T-helper 1 cell treated with Interleukin-12 subunit alpha and Interleukin-12 subunit beta and Interleukin-4 antibody, amounts not matched to agents 30 μg/mL and 1 μg/mL, for 36 hours (primary cell): ENCODE data around the gene TMEM239.
A peak's percentile ranks its signal among the peaks of the same experiment; 100 is the strongest.
"Not testable (repeated sequence)": the region's sequence is repeated elsewhere in the genome, so short reads cannot be mapped to it uniquely, and the experiment has no call there.

Experiments
- H3K27ac Mint-ChIP-seq: one replicate; pipeline ENCODE4 v1.8.0; 2021; ENCODE audit warnings: mild to moderate bottlenecking, mixed read lengths
- H3K27me3 Mint-ChIP-seq: one replicate; pipeline ENCODE4 v1.8.0; 2021; ENCODE audit warnings: low read depth, mixed read lengths
- H3K36me3 Mint-ChIP-seq: one replicate; pipeline ENCODE4 v1.8.0; 2021; ENCODE audit warnings: low read depth, mixed read lengths
- H3K4me1 Mint-ChIP-seq: one replicate; pipeline ENCODE4 v1.8.0; 2021; ENCODE audit warnings: low read depth, mixed read lengths
- H3K4me3 Mint-ChIP-seq: one replicate; pipeline ENCODE4 v1.8.0; 2021; ENCODE audit warnings: mild to moderate bottlenecking, moderate library complexity, mixed read lengths
- H3K9me3 Mint-ChIP-seq: one replicate; pipeline ENCODE4 v1.8.0; 2021; ENCODE audit warnings: mixed read lengths

TMEM239 gene

GRCh38 chr20:2807019-2807418 lies 9.1 kb upstream of the TMEM239 start:
- Mint-ChIP-seq H3K36me3 (no peaks in the 10 kb centered on the region), H3K27me3 (peaks cover 72% of the 10 kb centered on the region), H3K4me3 (no peak overlapping the region), H3K27ac (no peak overlapping the region), H3K4me1 (peaks cover 4% of the 10 kb centered on the region), H3K9me3 (peaks cover 9% of the 10 kb centered on the region)

DNA sequence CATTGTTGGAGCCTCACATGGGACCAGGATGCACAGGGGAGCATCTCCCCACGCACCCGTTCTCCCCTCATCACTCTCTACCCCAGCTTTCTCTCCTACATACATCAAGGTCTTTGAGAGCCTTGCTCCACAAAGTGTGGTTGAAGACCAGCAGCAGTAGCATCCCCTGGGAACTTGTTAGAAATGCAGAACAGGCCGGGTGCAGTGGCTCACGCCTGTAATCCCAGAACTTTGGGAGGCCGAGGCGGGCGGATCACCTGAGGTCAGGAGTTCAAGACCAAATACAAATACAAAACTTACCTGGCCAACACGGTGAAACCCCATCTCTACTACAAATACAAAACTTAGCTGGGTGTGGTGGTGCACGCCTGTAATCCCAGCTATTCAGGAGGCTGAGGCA lies 8.2 kb upstream of the TMEM239 start:
- peaks cover 15% of the 10 kb centered on the region for H3K9me3 Mint-ChIP-seq
- H3K36me3 Mint-ChIP-seq, H3K4me1 Mint-ChIP-seq, H3K4me3 Mint-ChIP-seq, H3K27ac Mint-ChIP-seq: not testable (repeated sequence)
- peaks cover 71% of the 10 kb centered on the region for H3K27me3 Mint-ChIP-seq

GRCh38 chr20:2809690-2810089 lies 6.5 kb upstream of the TMEM239 start:
- peaks cover 7% of the 10 kb centered on the region for H3K4me1 Mint-ChIP-seq
- H3K36me3 Mint-ChIP-seq: no peaks in the 10 kb centered on the region
- H3K4me3 Mint-ChIP-seq: no peak overlapping the region
- H3K27me3 Mint-ChIP-seq: peaks cover 69% of the 10 kb centered on the region
- peaks cover 20% of the 10 kb centered on the region for H3K9me3 Mint-ChIP-seq
- no peak overlapping the region for H3K27ac Mint-ChIP-seq

DNA sequence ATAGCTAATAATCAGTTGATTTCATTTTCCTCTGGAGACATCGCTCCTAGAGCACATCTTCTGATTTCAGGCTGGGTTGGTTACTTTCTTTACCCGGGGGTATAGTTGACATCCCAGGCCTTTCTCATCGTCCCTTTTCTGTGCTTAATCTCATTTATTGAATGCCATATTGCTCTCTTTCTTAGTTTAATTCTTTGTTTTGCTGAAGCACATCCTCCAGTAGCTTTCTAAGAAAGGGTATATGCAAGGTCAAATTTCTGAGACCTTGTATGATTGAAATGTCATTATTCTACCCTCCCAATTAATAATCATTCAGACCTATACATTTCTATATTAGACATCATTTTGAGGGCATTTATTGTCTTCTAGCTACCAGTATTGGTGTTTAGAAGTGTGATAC lies 4.0 kb upstream of the TMEM239 start:
- Mint-ChIP-seq H3K36me3 (no peaks in the 10 kb centered on the region), H3K9me3 (peaks cover 20% of the 10 kb centered on the region), H3K4me3 (no peak overlapping the region), H3K27ac (no peak overlapping the region), H3K4me1 (peaks cover 8% of the 10 kb centered on the region), H3K27me3 (peaks cover 57% of the 10 kb centered on the region)

GRCh38 chr20:2814076-2814475 lies 2.1 kb upstream of the TMEM239 start:
- Mint-ChIP-seq H3K9me3 (peaks cover 20% of the 10 kb centered on the region), H3K4me1 (peaks cover 4% of the 10 kb centered on the region), H3K36me3 (no peaks in the 10 kb centered on the region), H3K27ac (no peak overlapping the region), H3K27me3 (peaks cover 63% of the 10 kb centered on the region), H3K4me3 (no peak overlapping the region)

DNA sequence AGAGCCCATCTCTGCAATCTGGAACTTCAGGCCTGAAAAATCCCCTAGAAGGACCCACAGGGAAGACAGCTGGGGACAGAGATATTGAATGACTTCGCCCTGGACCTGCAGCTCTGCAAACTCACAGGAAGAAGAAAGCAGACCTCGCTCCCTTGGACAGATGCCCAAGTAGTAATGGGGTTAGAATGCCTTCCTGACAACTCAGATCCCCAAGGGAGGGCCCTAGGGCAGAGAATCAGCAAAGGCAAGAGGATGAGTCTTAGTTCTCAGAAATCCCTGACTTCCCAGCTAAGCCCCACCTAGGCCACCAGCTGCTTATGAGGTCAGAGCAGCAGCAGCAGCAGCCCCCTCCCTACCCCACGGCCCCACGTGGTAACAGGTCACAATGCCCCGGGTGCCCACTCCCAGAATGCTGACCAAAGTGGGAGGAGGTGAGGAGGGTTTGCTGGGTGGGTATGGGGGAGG lies 1.5 kb upstream of the TMEM239 start, which contains the start of gene C20orf141:
Gene C20orf141, plus strand, starts transcription at position 401 of the 465 bp plus-strand sequence. CDS start 198 bp downstream, outside the sequence.
- peaks cover 20% of the 10 kb centered on the region for H3K9me3 Mint-ChIP-seq
- H3K4me1 Mint-ChIP-seq: peaks cover 4% of the 10 kb centered on the region
- peaks cover 63% of the 10 kb centered on the region for H3K27me3 Mint-ChIP-seq
- no peaks in the 10 kb centered on the region for H3K36me3 Mint-ChIP-seq
- no peak within 1 kb of the TSS for H3K4me3 Mint-ChIP-seq
- H3K27ac Mint-ChIP-seq: no peak within 1 kb of the TSS

DNA sequence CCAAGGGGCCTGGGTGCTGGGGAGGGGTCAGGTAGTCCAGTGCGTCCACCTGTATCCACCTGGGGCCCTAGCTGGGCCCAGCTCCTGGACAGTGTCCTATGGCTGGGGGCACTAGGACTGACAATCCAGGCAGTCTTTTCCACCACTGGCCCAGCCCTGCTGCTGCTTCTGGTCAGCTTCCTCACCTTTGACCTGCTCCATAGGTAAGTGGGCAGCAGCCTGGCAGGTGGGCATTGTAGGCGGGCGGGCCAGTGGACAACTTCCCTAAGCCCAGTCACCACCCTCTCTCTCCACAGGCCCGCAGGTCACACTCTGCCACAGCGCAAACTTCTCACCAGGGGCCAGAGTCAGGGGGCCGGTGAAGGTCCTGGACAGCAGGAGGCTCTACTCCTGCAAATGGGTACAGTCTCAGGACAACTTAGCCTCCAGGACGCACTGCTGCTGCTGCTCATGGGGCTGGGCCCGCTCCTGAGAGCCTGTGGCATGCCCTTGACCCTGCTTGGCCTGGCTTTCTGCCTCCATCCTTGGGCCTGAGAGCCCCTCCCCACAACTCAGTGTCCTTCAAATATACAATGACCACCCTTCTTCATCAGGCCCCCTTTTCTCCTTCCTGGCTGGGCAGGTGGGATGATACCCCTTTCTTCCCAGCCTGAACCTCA lies 793 bp upstream of the TMEM239 start:
- Mint-ChIP-seq H3K36me3 (no peaks in the 10 kb centered on the region), H3K9me3 (peaks cover 20% of the 10 kb centered on the region), H3K4me1 (peaks cover 6% of the 10 kb centered on the region), H3K27ac (no peak overlapping the region), H3K4me3 (no peak overlapping the region), H3K27me3 (peaks cover 70% of the 10 kb centered on the region)

DNA sequence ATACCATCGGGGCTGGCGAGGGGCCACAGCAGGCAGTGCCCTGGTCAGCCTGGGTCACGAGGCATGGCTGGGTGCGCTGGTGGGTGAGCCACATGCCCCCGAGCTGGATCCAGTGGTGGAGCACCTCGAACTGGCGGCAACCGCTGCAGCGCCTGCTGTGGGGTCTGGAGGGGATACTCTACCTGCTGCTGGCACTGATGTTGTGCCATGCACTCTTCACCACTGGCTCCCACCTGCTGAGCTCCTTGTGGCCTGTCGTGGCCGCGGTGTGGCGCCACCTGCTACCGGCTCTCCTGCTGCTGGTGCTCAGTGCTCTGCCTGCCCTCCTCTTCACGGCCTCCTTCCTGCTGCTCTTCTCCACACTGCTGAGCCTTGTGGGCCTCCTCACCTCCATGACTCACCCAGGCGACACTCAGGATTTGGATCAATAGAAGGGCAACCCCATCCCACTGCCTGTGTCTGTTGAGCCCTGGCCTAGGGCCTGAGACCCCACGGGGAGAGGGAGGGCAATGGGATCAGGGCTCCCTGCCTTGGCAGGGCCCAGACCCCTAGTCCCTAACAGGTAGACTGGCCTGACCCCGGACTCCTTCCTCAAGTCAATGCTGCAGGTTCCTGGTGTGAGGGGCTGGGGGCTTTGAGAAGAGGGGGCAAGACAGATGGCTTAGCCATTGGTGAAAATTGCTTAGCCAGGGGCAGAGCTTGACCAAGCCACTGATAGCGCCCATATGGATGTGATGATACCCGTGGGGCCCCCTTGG lies 598 bp downstream of the TMEM239 start:
- Mint-ChIP-seq H3K4me1 (peaks cover 10% of the 10 kb centered on the region), H3K27me3 (peaks cover 70% of the 10 kb centered on the region), H3K4me3 (no peak overlapping the region), H3K27ac (no peak overlapping the region), H3K36me3 (no peaks in the 10 kb centered on the region), H3K9me3 (peaks cover 14% of the 10 kb centered on the region)

DNA sequence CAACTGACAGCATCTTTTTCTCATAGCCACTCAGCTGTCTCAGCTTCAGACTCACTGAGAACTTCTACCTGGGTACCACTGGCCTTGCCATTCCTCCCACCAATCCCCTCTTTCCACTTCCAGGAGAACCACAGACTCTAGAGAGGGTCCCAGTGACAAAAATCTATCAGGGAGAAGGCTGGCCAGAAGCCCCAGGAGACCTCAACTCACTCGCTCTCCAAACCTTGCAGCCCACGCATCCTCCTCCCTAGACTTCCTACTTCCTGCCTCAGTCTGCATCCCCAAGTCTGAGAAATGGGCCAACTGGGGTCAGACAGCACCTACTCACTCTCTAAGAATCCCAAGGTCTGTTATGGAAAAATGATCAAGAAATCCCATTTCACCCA lies 1.2 kb downstream of the TMEM239 start:
- peaks cover 69% of the 10 kb centered on the region for H3K27me3 Mint-ChIP-seq
- H3K4me1 Mint-ChIP-seq: peaks cover 15% of the 10 kb centered on the region
- H3K36me3 Mint-ChIP-seq: no peaks in the 10 kb centered on the region
- H3K4me3 Mint-ChIP-seq: no peak overlapping the region
- H3K9me3 Mint-ChIP-seq: peaks cover 8% of the 10 kb centered on the region
- no peak overlapping the region for H3K27ac Mint-ChIP-seq

DNA sequence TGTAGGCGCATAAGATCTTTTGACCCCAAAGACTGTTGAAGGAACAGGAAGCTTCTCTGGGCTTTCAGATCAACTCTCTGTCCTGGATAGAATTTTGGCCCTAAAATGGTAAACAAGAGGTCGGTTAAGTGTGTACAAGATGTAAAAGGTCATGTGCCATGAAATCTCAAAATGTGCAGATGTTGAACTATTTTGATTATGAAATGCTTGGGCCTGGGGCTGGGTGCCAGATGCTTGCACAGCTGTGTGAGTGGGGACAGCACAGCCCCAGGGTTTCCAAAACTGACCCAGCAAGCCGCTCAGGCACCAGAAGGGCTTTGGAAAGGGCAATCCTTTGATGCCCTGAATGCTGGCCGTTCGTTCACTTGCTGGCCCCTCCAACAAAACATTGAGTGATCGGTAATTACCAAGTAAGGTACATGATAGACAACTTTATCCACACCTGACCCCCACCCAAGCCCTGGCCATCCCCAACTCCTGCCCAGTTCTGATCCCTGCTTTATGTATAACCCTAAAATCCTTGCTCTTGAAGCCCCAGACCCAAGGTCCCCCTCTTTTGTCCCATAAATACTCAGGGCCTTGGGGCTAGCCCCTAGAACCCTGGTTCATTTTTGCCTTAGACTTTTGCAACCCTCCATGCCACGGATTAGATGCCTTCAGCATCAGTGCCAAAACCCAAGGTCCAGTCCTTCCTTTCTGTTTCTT lies 1.9 kb downstream of the TMEM239 start:
- H3K4me1 Mint-ChIP-seq: peaks cover 15% of the 10 kb centered on the region
- H3K4me3 Mint-ChIP-seq: no peak overlapping the region
- peaks cover 65% of the 10 kb centered on the region for H3K27me3 Mint-ChIP-seq
- peak overlapping the region; percentile 21 for H3K27ac Mint-ChIP-seq
- H3K9me3 Mint-ChIP-seq: peaks cover 5% of the 10 kb centered on the region
- H3K36me3 Mint-ChIP-seq: no peaks in the 10 kb centered on the region

- H3K4me3 Mint-ChIP-seq: peak overlapping the region; percentile 4
- H3K4me1 Mint-ChIP-seq: peaks cover 11% of the 10 kb centered on the region
- H3K27me3 Mint-ChIP-seq: peaks cover 50% of the 10 kb centered on the region
- no peak overlapping the region for H3K27ac Mint-ChIP-seq
- no peaks in the 10 kb centered on the region for H3K36me3 Mint-ChIP-seq
- H3K9me3 Mint-ChIP-seq: no peaks in the 10 kb centered on the region
Measured at GRCh38 chr20:2820084-2820895, 4.1 kb downstream of the TMEM239 start.

DNA sequence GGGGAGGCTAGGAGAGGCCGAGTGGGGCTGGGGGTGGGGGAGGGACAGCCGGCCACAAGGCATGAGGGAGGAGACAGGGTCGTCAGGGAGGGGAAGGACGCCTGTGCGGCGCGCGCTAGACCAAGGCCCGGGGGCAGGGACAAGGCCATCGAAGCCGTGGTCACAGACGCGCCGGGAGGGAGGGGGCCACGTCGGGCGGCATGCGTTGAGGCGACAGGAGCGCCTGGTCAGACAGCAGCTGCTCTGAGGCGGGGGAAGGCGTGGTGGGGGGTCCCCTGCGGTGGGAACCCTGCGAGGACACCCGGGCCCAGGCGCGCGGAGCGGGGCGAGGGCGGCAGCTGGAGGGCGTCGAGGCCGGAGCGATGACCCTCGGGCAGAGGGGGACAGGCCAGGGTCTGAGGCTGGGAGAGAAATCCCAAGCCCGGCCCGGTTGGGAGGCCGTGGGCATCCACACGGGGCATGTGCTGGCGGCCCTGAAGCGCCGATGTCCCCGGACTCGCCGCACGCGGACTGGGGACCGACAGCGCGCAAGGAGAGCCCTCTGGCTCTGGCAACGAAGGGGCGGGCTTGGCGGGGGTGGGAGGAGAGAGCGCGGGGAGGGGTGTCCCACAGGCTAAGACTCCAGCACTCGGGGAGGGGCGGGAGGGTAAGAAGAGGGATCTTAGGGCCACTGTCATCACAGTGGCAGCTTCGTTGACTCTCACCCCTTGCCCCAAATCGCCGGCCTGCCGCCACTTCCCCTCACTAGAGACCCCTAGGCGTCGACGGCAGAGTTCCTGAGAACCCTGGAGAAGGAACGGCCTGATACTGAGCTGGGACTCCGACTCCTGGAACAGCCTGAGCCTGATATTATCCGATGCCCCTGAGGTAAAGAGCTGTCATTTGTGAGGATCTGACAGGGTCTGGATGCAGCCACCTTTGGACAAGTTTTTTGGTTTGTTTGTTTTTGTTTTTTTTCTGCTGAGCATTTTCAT lies 5.0 kb downstream of the TMEM239 start:
- Mint-ChIP-seq H3K4me1 (peaks cover 17% of the 10 kb centered on the region), H3K27me3 (peaks cover 50% of the 10 kb centered on the region), H3K4me3 (peak overlapping the region; percentile 57), H3K36me3 (no peaks in the 10 kb centered on the region), H3K27ac (no peak overlapping the region), H3K9me3 (no peaks in the 10 kb centered on the region)

DNA sequence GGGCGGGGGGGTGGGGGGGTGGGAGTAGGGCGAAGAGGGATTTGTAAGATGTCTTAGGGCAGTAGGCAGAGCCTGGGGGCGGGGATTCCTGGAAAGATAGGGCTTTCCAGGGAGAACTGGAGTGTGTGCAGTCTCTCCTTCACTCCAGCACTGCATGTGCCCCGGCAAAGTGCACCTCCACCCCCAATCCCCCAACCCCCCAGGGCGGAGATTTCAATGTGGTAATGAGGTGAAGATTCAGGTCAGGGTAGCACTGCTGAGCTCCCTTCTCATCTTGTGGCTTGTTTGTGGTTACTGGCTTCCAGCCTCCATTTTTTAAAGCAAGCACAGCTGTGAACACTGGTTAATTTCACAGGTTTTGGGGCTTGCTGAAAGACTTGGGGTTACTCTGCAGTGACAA lies 5.9 kb downstream of the TMEM239 start:
- Mint-ChIP-seq H3K36me3 (peaks cover under 1% of the 10 kb centered on the region), H3K4me3 (peak overlapping the region; percentile 28), H3K9me3 (no peaks in the 10 kb centered on the region), H3K27ac (peak overlapping the region; percentile 36), H3K27me3 (peaks cover 53% of the 10 kb centered on the region), H3K4me1 (peaks cover 26% of the 10 kb centered on the region)
